OCI-LY7 (cell line): ENCODE results near the gene ZNF689. TPM values are rescaled to one million over a fixed set of nuclear protein-coding genes. Genes with fewer than 3 reads are reported as not detected.

Source experiments
- BruUV-seq: library from RNA; stranded (reverse); fragments of 400-500 nt; replicated peaks from 2 replicates; lab custom pipeline; 2021; lab: Mats Ljungman, UMichigan
- CTCF ChIA-PET: fragments of 300-600 bp; sonication (Branson Sonifier 250); formaldehyde crosslinking; loops from one replicate; lab custom pipeline; 2022; ENCODE audit warnings: antibody characterized with exemption; ENCODE audit not compliant: unreplicated experiment; lab: Charles Lee
- POLR2A ChIA-PET: fragments of 300-600 bp; sonication (Branson Sonifier 250); formaldehyde crosslinking; loops from one replicate; lab custom pipeline; 2022; ENCODE audit warnings: antibody characterized with exemption; lab: Charles Lee
- DNase-seq: peaks from one replicate; pipeline ENCODE4 v3.0.0-alpha.2; 2015; ENCODE audit warnings: low spot score
- H2AFZ ChIP-seq: fragments of 200-600 bp; sonication (generic), shearing (Covaris generic); 2 replicates; pipeline ENCODE4 v1.6.1; 2014; ENCODE audit warnings: mild to moderate bottlenecking, antibody characterized with exemption, low read length, moderate library complexity
- H3K27ac ChIP-seq: fragments of 200-600 bp; sonication (generic); 2 replicates; pipeline ENCODE4 v1.5.1; 2014; ENCODE audit warnings: mixed run types, low read depth, mild to moderate bottlenecking, moderate library complexity, low read length, inconsistent platforms; ENCODE audit not compliant: poor library complexity, severe bottlenecking
- H3K36me3 ChIP-seq: fragments of 200-600 bp; sonication (generic); 2 replicates; pipeline ENCODE4 v1.6.1; 2014; ENCODE audit warnings: mild to moderate bottlenecking, antibody characterized with exemption, low read length, moderate library complexity, mixed read lengths; ENCODE audit not compliant: insufficient read depth
- H3K4me1 ChIP-seq: fragments of 200-600 bp; sonication (generic); 2 replicates; pipeline ENCODE4 v1.5.1; 2014; ENCODE audit warnings: mild to moderate bottlenecking, low read length; ENCODE audit not compliant: insufficient read depth, poor library complexity, severe bottlenecking
- H3K4me2 ChIP-seq: fragments of 200-600 bp; sonication (generic); 2 replicates; pipeline ENCODE4 v1.6.1; 2014; ENCODE audit warnings: mild to moderate bottlenecking, low read length
- H3K4me3 ChIP-seq: fragments of 200-600 bp; sonication (generic); 2 replicates; pipeline ENCODE4 v1.5.1; 2014; ENCODE audit warnings: mild to moderate bottlenecking, low read depth, low read length; ENCODE audit not compliant: poor library complexity, severe bottlenecking
- H3K79me2 ChIP-seq: fragments of 200-600 bp; sonication (generic); 2 replicates; pipeline ENCODE4 v1.6.1; 2016; ENCODE audit warnings: low read depth, mild to moderate bottlenecking, low read length, moderate library complexity, mixed read lengths; ENCODE audit not compliant: insufficient read depth
- H3K9me2 ChIP-seq: fragments of 200-600 bp; sonication (generic); 2 replicates; pipeline ENCODE4 v1.6.1; 2016; ENCODE audit warnings: mild to moderate bottlenecking, low read length, mixed read lengths; ENCODE audit not compliant: insufficient read depth
- H3K9me3 ChIP-seq: fragments of 200-600 bp; sonication (generic); 2 replicates; pipeline ENCODE4 v1.6.1; 2014; ENCODE audit warnings: mild to moderate bottlenecking, mixed run types, low read length, mixed read lengths
- H4K20me1 ChIP-seq: fragments of 200-600 bp; sonication (generic); 2 replicates; pipeline ENCODE4 v1.6.1; 2014; ENCODE audit warnings: mild to moderate bottlenecking, antibody characterized with exemption, low read length, moderate library complexity, mixed read lengths; ENCODE audit not compliant: insufficient read depth
- CTCF ChIP-seq: fragments of 200-600 bp; sonication (generic); conservative IDR thresholded peaks from 2 replicates; pipeline ENCODE4 v1.5.1; 2014; ENCODE audit warnings: mild to moderate bottlenecking, antibody characterized with exemption, low read length, moderate library complexity, mixed read lengths
- EZH2phosphoT487 ChIP-seq: fragments of 200-600 bp; sonication (generic); IDR thresholded peaks from 2 replicates; pipeline ENCODE4 v1.6.1; 2018; ENCODE audit warnings: low read depth, borderline replicate concordance, mild to moderate bottlenecking, mixed run types, antibody characterized with exemption, low read length, moderate library complexity, mixed read lengths
- intact Hi-C: fragments of 100-400 bp; cut with micrococcal nuclease; formaldehyde crosslinking; loops from one replicate; pipeline ENCODE4 v1.10.0; 2022; ENCODE audit not compliant: unreplicated experiment
- total RNA-seq, 2 experiments: library from RNA; depleted of rRNA in 1 of 2; stranded (reverse); fragments of >200 nt in 1 of 2; shearing (Covaris generic) in 1 of 2; gene quantifications; 2 replicates each; pipeline ENCODE4 v1.2.3, GENCODE V29; 2014 to 2022

ZNF689 gene
- total RNA-seq, 2 experiments from 2014 or later = 15.0 to 16.7 TPM

GRCh38 chr16:30588651-30589050, 21.5 kb downstream of the ZNF689 start:
- H3K79me2 ChIP-seq = no peaks in the 10 kb centered on the region; the same call in 1 of the 2 replicates
- H3K9me2 ChIP-seq = no peaks in the 10 kb centered on the region
- H3K9me3 ChIP-seq = no peaks in the 10 kb centered on the region
- H3K4me2 ChIP-seq = no peak overlapping the region
- intact Hi-C loops = no loop called here
- TF ChIP-seq CTCF (no peak), EZH2phosphoT487 (no peak)
- POLR2A ChIA-PET = interaction anchor here (0.7 kb wide), 2 partner anchors 14 to 55 kb away, joined by 3 read pairs; no protein-coding TSS in a partner anchor
- no peak overlapping the region for H3K27ac ChIP-seq
- DNase-seq = no peak
- CTCF ChIA-PET = no interaction called here
- no peak overlapping the region for H2AFZ ChIP-seq
- H3K4me1 ChIP-seq = peaks cover 30% of the 10 kb centered on the region
- H3K36me3 ChIP-seq = peaks cover 6% of the 10 kb centered on the region; the same call in 1 of the 2 replicates
- no TSS peak for BruUV-seq
- H3K4me3 ChIP-seq = no peak overlapping the region
- H4K20me1 ChIP-seq = no peaks in the 10 kb centered on the region

- Histone ChIP-seq H3K4me1 (peaks cover 30% of the 10 kb centered on the region), H3K79me2 (no peaks in the 10 kb centered on the region; the same call in 1 of the 2 replicates), H3K36me3 (peaks cover 6% of the 10 kb centered on the region; the same call in 1 of the 2 replicates), H3K27ac (peak within 1 kb of the TSS; percentile 27), H3K4me2 (peak within 1 kb of the TSS; percentile 70), H4K20me1 (no peaks in the 10 kb centered on the region), H3K4me3 (peak within 1 kb of the TSS; percentile 66), H3K9me3 (no peaks in the 10 kb centered on the region), H3K9me2 (no peaks in the 10 kb centered on the region), H2AFZ (peak within 1 kb of the TSS; percentile 77; the same call in 1 of the 2 replicates)
- TF ChIP-seq EZH2phosphoT487 (no peak), CTCF (peak; percentile 59)
- CTCF ChIA-PET = interaction anchor here (1.6 kb wide), 1 partner anchor 27 kb away, joined by 3 read pairs; the partner anchor contains the start of gene ZNF764
- intact Hi-C loops = no loop called here
- POLR2A ChIA-PET = interaction anchor here (0.7 to 0.9 kb wide), 2 partner anchors 13 to 17 kb away, joined by 3 read pairs; no protein-coding TSS in a partner anchor
- no TSS peak for BruUV-seq
- DNase-seq = peak; percentile 95
These were observed 24.6 kb downstream of the ZNF689 start, which contains the start of gene ZNF785 for GRCh38 chr16:30585400-30586191. Gene ZNF785, minus strand, starts transcription at chr16:30585697. Its CDS starts 86 bp downstream, at chr16:30585611.
